ENCODE measurements around the gene LZTS2. TPM values are rescaled to one million over a fixed set of nuclear protein-coding genes. Genes with fewer than 3 reads are reported as not detected.

Gene LZTS2
- total RNA-seq, 1 donor from 2014 or later, result 83.2 TPM

DNA sequence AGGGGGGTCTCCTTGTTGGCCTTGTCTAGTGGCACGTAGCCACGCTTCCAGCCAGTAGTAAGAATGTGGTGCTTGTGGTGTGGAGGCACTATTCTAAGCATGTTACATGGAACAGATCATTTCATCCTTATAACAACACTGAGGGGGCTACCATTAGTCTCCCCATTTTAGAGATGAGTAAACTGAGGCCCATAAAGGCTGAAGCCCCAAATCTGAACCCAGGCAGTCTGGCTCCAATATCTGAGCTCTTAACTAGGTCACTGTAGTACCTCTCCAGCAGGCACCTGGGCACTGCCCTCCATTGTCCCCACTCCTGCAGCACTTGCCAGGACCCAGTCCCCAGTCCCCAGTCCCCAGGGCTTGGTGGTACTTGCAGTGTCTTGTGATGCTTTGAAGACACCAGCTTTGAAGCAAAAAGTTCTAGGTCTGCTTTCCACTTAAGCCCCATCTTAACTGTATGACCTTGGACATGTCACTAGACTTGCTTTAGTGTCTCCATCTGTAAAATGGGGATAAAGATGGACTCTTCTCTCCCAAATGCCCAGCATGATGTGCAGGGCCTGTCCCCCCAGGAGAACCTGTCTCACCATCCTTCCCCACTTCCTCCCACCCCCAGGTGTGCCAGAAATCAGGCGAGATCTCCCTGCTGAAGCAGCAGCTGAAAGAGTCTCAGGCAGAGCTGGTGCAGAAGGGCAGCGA, 6.4 kb downstream of the LZTS2 start:
- H3K9me3 Mint-ChIP-seq (ENCODE audit: low read depth), result no peaks in the 10 kb centered on the region
- DNase-seq (ENCODE audit: low spot score, unreplicated experiment), result no peak
- peaks cover 9% of the 10 kb centered on the region for H3K4me1 Mint-ChIP-seq (ENCODE audit: low read depth)
- H3K4me3 Mint-ChIP-seq (ENCODE audit: low read depth), result no peak overlapping the region
- TF ChIP-seq, protein P1, sequence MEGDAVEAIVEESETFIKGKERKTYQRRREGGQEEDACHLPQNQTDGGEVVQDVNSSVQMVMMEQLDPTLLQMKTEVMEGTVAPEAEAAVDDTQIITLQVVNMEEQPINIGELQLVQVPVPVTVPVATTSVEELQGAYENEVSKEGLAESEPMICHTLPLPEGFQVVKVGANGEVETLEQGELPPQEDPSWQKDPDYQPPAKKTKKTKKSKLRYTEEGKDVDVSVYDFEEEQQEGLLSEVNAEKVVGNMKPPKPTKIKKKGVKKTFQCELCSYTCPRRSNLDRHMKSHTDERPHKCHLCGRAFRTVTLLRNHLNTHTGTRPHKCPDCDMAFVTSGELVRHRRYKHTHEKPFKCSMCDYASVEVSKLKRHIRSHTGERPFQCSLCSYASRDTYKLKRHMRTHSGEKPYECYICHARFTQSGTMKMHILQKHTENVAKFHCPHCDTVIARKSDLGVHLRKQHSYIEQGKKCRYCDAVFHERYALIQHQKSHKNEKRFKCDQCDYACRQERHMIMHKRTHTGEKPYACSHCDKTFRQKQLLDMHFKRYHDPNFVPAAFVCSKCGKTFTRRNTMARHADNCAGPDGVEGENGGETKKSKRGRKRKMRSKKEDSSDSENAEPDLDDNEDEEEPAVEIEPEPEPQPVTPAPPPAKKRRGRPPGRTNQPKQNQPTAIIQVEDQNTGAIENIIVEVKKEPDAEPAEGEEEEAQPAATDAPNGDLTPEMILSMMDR (IDR thresholded peaks at IDR 0.05; ENCODE audit: unreplicated experiment), result no peak
- H3K36me3 Mint-ChIP-seq (ENCODE audit: insufficient read depth), result peaks cover 6% of the 10 kb centered on the region
- no peaks in the 10 kb centered on the region for H3K27me3 Mint-ChIP-seq
- H3K27ac Mint-ChIP-seq, result no peak overlapping the region

DNA sequence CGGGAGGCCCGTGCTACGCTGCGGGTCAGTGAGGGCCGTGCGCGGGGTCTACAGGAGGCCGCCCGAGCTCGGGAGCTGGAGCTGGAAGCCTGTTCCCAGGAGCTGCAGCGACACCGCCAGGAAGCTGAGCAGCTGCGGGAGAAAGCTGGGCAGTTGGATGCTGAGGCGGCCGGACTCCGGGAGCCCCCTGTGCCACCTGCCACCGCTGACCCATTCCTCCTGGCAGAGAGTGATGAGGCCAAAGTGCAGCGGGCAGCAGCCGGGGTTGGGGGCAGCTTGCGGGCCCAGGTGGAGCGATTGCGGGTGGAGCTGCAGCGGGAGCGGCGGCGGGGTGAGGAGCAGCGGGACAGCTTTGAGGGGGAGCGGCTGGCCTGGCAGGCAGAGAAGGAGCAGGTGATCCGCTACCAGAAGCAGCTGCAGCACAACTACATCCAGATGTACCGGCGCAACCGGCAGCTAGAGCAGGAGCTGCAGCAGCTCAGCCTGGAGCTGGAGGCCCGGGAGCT, 7.0 kb downstream of the LZTS2 start:
- no peak overlapping the region for H3K4me3 Mint-ChIP-seq (ENCODE audit: low read depth)
- peaks cover 6% of the 10 kb centered on the region for H3K36me3 Mint-ChIP-seq (ENCODE audit: insufficient read depth)
- no peaks in the 10 kb centered on the region for H3K9me3 Mint-ChIP-seq (ENCODE audit: low read depth)
- no peaks in the 10 kb centered on the region for H3K27me3 Mint-ChIP-seq
- no peak overlapping the region for H3K27ac Mint-ChIP-seq
- TF ChIP-seq, protein P1 (IDR thresholded peaks at IDR 0.05; ENCODE audit: unreplicated experiment), result no peak
- DNase-seq (ENCODE audit: low spot score, unreplicated experiment), result no peak
- peaks cover 5% of the 10 kb centered on the region for H3K4me1 Mint-ChIP-seq (ENCODE audit: low read depth)

DNA sequence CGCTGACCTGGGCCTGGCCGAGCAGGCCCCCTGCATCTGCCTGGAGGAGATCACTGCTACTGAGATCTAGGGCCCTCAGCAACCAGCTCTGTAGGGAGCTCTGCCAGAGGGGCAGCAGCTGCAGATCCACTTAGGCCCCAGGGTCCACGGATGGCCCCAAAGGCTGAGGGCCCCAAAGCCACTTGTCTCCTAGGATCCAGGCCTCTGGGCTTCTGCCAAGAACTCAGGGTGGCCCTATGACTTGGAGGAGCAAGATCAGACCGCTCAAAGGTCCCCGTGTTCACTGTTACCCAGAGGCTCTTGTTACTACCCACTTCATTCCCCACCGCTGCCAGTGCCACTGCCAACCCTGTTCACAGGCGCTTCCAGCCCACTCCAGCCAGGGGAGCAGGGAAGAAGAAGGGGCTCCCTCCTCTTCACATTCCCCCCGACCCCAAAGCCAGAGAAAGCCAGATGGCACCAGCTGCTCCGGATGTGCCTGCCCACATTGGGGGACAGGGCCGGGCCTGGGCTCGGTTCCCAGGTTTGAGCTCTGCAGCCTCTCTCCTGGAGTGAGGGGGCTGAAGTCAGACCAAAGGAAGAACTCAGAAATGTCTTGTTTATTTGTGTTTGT, 7.6 kb downstream of the LZTS2 start:
- peaks cover 6% of the 10 kb centered on the region for H3K36me3 Mint-ChIP-seq (ENCODE audit: insufficient read depth)

DNA sequence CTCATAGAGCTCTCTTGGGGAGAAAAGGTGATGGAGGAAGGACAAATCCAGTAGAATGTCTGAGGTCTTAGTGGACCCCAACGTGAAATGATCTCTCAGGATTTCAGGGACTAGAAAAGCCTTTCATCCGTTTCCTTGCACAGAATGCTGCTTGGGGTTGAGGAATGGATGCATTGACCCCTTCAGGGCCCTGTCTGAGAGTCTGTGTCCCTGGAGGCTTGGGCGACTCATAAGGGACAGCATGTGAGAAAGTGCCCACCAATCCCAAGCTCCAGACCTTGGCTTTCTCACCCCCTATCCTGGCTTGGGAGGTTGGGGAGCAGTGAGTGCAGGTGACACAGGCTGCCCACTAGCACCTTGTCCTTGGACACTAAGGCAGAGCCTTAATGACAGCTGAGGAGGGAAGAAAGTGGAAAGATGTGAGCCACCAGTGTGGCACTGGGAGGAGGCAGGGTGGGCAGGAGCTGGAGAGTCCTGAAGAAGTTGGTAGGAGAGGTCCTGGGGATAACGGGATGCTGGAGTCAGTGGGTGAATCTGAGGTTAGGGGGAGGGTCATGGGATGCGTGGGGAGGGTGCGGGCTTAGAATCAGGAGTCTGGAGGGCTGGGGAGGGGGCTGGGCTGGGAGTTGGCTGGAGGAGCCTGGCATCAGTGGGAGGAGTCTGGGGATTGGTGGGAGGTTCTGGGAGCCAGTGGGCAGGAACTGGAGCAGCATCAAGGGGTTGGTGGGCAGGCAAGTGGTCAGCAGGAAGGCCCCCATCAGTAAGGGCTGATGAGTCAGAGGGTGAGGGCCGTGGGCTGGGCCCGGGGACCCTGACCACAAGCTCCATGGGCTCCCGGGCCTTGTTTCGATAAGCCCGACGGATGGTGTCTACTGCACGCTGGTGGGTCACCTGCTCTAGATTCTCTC, 8.6 kb downstream of the LZTS2 start:
- TF ChIP-seq, protein P1 (IDR thresholded peaks at IDR 0.05; ENCODE audit: unreplicated experiment), result no peak
- Mint-ChIP-seq H3K27ac (no peak overlapping the region), H3K27me3 (peaks cover 2% of the 10 kb centered on the region), H3K36me3 (ENCODE audit: insufficient read depth) (peaks cover 6% of the 10 kb centered on the region), H3K4me1 (ENCODE audit: low read depth) (peaks cover 9% of the 10 kb centered on the region), H3K4me3 (ENCODE audit: low read depth) (no peak overlapping the region), H3K9me3 (ENCODE audit: low read depth) (no peaks in the 10 kb centered on the region)
- DNase-seq (ENCODE audit: low spot score, unreplicated experiment), result no peak

More for the DNA sequence above, 7.6 kb downstream of the LZTS2 start:
- DNase-seq (ENCODE audit: low spot score, unreplicated experiment), result no peak
- no peak overlapping the region for H3K27ac Mint-ChIP-seq
- H3K9me3 Mint-ChIP-seq (ENCODE audit: low read depth), result no peaks in the 10 kb centered on the region
- no peaks in the 10 kb centered on the region for H3K27me3 Mint-ChIP-seq
- TF ChIP-seq, protein P1 (IDR thresholded peaks at IDR 0.05; ENCODE audit: unreplicated experiment), result no peak
- H3K4me3 Mint-ChIP-seq (ENCODE audit: low read depth), result no peak overlapping the region
- H3K4me1 Mint-ChIP-seq (ENCODE audit: low read depth), result peaks cover 5% of the 10 kb centered on the region
